Lung (tissue), 12 donors: Measurements from ENCODE around the gene TBL1Y. TPM values are rescaled to one million over a fixed set of nuclear protein-coding genes. Genes with fewer than 3 reads are reported as not detected.

Source experiments
- ATAC-seq: fragments of 200-7000 bp; cut with Tn5 transposase; one replicate; pipeline ENCODE4 v1.9.1; 2020; ENCODE audit warnings: moderate number of reproducible peaks; ENCODE audit not compliant: insufficient read depth, low FRiP score
- DNase-seq, 3 donors: peaks; one replicate each; pipeline ENCODE4 v3.0.0-alpha.2; 2013 to 2017
- H3K27ac ChIP-seq, 2 donors: one replicate each; pipeline ENCODE4 v1.5.1; 2013; ENCODE audit warnings: mild to moderate bottlenecking in 2 of 2, moderate library complexity in 2 of 2, control low read depth in 1 of 2, inconsistent platforms in 1 of 2, low read depth in 1 of 2, low read length in 1 of 2
- H3K27me3 ChIP-seq, 3 donors: one replicate each; pipeline ENCODE4 v1.5.1; 2013; ENCODE audit warnings: low read length in 2 of 3; ENCODE audit not compliant: control insufficient read depth in 3 of 3, insufficient read depth in 3 of 3
- H3K36me3 ChIP-seq, 4 donors: one replicate each; pipeline ENCODE4 v1.5.1; 2013; ENCODE audit warnings: low read length in 4 of 4, mild to moderate bottlenecking in 1 of 4, moderate library complexity in 1 of 4; ENCODE audit not compliant: control insufficient read depth in 4 of 4, insufficient read depth in 4 of 4
- H3K4me1 ChIP-seq, 5 donors: one replicate each; pipeline ENCODE4 v1.5.1; 2013; ENCODE audit warnings: low read length in 5 of 5, mild to moderate bottlenecking in 2 of 5, moderate library complexity in 1 of 5; ENCODE audit not compliant: control insufficient read depth in 5 of 5, insufficient read depth in 5 of 5
- H3K4me3 ChIP-seq: one replicate; pipeline ENCODE4 v1.5.1; 2013; ENCODE audit warnings: mild to moderate bottlenecking, control low read depth, moderate library complexity
- H3K9ac ChIP-seq, 2 donors: one replicate each; pipeline ENCODE4 v1.5.1; 2013; ENCODE audit warnings: low read length in 2 of 2, control low read depth in 1 of 2; ENCODE audit not compliant: insufficient read depth in 1 of 2
- H3K9me3 ChIP-seq, 4 donors: one replicate each; pipeline ENCODE4 v1.5.1; 2013; ENCODE audit warnings: low read length in 3 of 4, mild to moderate bottlenecking in 1 of 4, moderate library complexity in 1 of 4; ENCODE audit not compliant: control insufficient read depth in 4 of 4, insufficient read depth in 3 of 4
- WGBS, 2 donors: extraction: QIAGEN DNeasy Blood & Tissue Kit; methylation state at CpG; one replicate each; pipeline ENCODE4 v1.1.7; 2013; 5-methylcytosine and 5-hydroxymethylcytosine counted together
- polyA plus RNA-seq, 2 donors: library from polyadenylated mRNA; stranded (reverse); fragments of 200-250 nt; gene quantifications; one replicate each; pipeline ENCODE4 v1.2.1, GENCODE V29; 2013
- total RNA-seq, 2 donors: library from RNA; depleted of rRNA in 1 of 2; stranded (reverse); fragments of >200 nt in 1 of 2; gene quantifications; one replicate each; pipeline ENCODE4 v1.2.1, GENCODE V29; 2014 to 2021
- TF ChIP-seq, protein P1 (sequence below): IDR thresholded peaks from 2 replicates; pipeline ENCODE4 v1.5.1; 2012; ENCODE audit warnings: mild to moderate bottlenecking; ENCODE audit errors: control extremely low read depth, extremely low read depth
- donor health status: control.
- donor health status: control.
- donor health status: Bipolar disorder and iron deficiency.
- donor health status: healthy.
- donor health status: DM: yes; HTN: yes; CAD: no.

Gene TBL1Y
- total and polyA plus RNA-seq, 4 donors, result 0.18 TPM; not detected in 3

- no peaks in the 10 kb centered on the region for H3K9me3 ChIP-seq
- no peaks in the 10 kb centered on the region for H3K4me1 ChIP-seq
- 88% methylated on average over 1 of the region's 1 CpG; no CpG with 5 or more reads in 1 of the 2 donors for WGBS, 2 donors
Observed at GRCh38 chrY:7092836-7093235, 182.3 kb downstream of the TBL1Y start.

GRCh38 chrY:7094365-7094764, 183.9 kb downstream of the TBL1Y start:
- WGBS, 2 donors, result 79% methylated on average over 2 of the region's 2 CpGs; no CpG with 5 or more reads in 1 of the 2 donors

More at GRCh38 chrY:7092836-7093235, 182.3 kb downstream of the TBL1Y start:
- no peaks in the 10 kb centered on the region for H3K27me3 ChIP-seq
- TF ChIP-seq, protein P1, sequence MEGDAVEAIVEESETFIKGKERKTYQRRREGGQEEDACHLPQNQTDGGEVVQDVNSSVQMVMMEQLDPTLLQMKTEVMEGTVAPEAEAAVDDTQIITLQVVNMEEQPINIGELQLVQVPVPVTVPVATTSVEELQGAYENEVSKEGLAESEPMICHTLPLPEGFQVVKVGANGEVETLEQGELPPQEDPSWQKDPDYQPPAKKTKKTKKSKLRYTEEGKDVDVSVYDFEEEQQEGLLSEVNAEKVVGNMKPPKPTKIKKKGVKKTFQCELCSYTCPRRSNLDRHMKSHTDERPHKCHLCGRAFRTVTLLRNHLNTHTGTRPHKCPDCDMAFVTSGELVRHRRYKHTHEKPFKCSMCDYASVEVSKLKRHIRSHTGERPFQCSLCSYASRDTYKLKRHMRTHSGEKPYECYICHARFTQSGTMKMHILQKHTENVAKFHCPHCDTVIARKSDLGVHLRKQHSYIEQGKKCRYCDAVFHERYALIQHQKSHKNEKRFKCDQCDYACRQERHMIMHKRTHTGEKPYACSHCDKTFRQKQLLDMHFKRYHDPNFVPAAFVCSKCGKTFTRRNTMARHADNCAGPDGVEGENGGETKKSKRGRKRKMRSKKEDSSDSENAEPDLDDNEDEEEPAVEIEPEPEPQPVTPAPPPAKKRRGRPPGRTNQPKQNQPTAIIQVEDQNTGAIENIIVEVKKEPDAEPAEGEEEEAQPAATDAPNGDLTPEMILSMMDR, result no peak
- no peak for ATAC-seq
- DNase-seq, result no peak
- no peaks in the 10 kb centered on the region for H3K36me3 ChIP-seq
- no peak overlapping the region for H3K27ac ChIP-seq
- no peak overlapping the region for H3K9ac ChIP-seq
- no peak overlapping the region for H3K4me3 ChIP-seq

DNA sequence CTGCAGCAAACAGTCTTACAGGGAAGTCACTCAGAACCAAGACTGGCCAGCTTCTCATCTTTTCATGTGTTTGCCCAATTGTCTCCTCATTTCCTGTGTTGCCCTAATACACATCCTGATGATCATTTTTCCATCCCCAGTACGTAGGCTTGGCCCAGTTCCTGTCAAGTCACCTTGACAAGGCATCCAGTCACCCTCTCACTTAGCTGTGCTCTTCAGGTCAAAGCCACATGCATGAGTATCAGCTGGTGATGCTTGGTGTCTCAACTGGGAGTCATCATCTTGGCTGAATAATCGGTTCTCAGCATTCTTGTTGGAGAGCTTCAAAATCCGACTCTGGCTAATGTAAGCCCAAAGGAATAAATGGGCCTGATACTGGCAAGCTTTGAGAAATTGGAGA, 186.5 kb downstream of the TBL1Y start:
- ATAC-seq (no peak), DNase-seq (no peak)
- H3K36me3 ChIP-seq, result no peaks in the 10 kb centered on the region
- H3K27ac ChIP-seq, result no peak overlapping the region
- WGBS, 2 donors, result 79% methylated on average over 3 of the region's 3 CpGs; no CpG with 5 or more reads in 1 of the 2 donors
- no peaks in the 10 kb centered on the region for H3K4me1 ChIP-seq
- H3K4me3 ChIP-seq, result no peak overlapping the region
- no peaks in the 10 kb centered on the region for H3K9me3 ChIP-seq
- TF ChIP-seq, protein P1, result no peak
- no peaks in the 10 kb centered on the region for H3K27me3 ChIP-seq
- no peak overlapping the region for H3K9ac ChIP-seq

More at GRCh38 chrY:7094365-7094764, 183.9 kb downstream of the TBL1Y start:
- Histone ChIP-seq H3K9me3 (no peaks in the 10 kb centered on the region), H3K27me3 (no peaks in the 10 kb centered on the region), H3K9ac (no peak overlapping the region), H3K4me1 (no peaks in the 10 kb centered on the region), H3K4me3 (no peak overlapping the region), H3K27ac (no peak overlapping the region), H3K36me3 (no peaks in the 10 kb centered on the region)
- TF ChIP-seq, protein P1, result no peak
- ATAC-seq, result no peak
- DNase-seq, result no peak

GRCh38 chrY:7099742-7100141, 189.2 kb downstream of the TBL1Y start:
- no peaks in the 10 kb centered on the region for H3K36me3 ChIP-seq
- H3K27ac ChIP-seq, result no peak overlapping the region
- H3K9me3 ChIP-seq, result no peaks in the 10 kb centered on the region
- 72% methylated on average over 3 of the region's 3 CpGs; no CpG with 5 or more reads in 1 of the 2 donors for WGBS, 2 donors
- no peak overlapping the region for H3K4me3 ChIP-seq
- no peak overlapping the region for H3K9ac ChIP-seq
- TF ChIP-seq, protein P1, result no peak
- no peaks in the 10 kb centered on the region for H3K4me1 ChIP-seq
- ATAC-seq (no peak), DNase-seq (no peak)
- H3K27me3 ChIP-seq, result no peaks in the 10 kb centered on the region
